HepG2 (cell line): Measurements from ENCODE around the gene TPST2.

ENCODE experiments used
- CTCF ChIP-seq: sonication (generic); formaldehyde crosslinking; IDR thresholded peaks from 2 replicates; pipeline ENCODE4 v1.5.0; 2020; ENCODE audit warnings: mild to moderate bottlenecking, missing genetic modification reagents, moderate library complexity
- GLI4 ChIP-seq: sonication (generic); formaldehyde crosslinking; IDR thresholded peaks from 2 replicates; pipeline ENCODE4 v1.5.1; 2020; ENCODE audit warnings: missing genetic modification reagents, mild to moderate bottlenecking, moderate library complexity, borderline replicate concordance
- LBX2 ChIP-seq: sonication (generic); formaldehyde crosslinking; IDR thresholded peaks from 2 replicates; pipeline ENCODE4 v1.5.0; 2020; ENCODE audit warnings: missing genetic modification reagents, mild to moderate bottlenecking, borderline replicate concordance
- NFYB ChIP-seq: sonication (generic); formaldehyde crosslinking; IDR thresholded peaks from 2 replicates; pipeline ENCODE4 v1.4.0; 2020; ENCODE audit warnings: missing genetic modification reagents

GRCh38 chr22:26632422-26633155 lies 42.7 kb upstream of the TPST2 start:
- no peak for TF ChIP-seq CTCF (CRISPR knock-in tag)
- no peak for TF ChIP-seq LBX2 (CRISPR knock-in tag)
- TF ChIP-seq GLI4, result no peak
- TF ChIP-seq NFYB, result no peak
